Measurements from ENCODE around the gene PARL. TPM values are rescaled to one million over a fixed set of nuclear protein-coding genes. Genes with fewer than 3 reads are reported as not detected.

Gene PARL, protein sequence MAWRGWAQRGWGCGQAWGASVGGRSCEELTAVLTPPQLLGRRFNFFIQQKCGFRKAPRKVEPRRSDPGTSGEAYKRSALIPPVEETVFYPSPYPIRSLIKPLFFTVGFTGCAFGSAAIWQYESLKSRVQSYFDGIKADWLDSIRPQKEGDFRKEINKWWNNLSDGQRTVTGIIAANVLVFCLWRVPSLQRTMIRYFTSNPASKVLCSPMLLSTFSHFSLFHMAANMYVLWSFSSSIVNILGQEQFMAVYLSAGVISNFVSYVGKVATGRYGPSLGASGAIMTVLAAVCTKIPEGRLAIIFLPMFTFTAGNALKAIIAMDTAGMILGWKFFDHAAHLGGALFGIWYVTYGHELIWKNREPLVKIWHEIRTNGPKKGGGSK
- 42.5 and 47.4 TPM in 2 replicates for polyA plus RNA-seq

GRCh38 chr3:183884427-183885296, at the start of gene PARL:
TSS of gene PARL (minus strand) at chr3:183884880. CDS start at chr3:183884846, 34 bp downstream.

DNA sequence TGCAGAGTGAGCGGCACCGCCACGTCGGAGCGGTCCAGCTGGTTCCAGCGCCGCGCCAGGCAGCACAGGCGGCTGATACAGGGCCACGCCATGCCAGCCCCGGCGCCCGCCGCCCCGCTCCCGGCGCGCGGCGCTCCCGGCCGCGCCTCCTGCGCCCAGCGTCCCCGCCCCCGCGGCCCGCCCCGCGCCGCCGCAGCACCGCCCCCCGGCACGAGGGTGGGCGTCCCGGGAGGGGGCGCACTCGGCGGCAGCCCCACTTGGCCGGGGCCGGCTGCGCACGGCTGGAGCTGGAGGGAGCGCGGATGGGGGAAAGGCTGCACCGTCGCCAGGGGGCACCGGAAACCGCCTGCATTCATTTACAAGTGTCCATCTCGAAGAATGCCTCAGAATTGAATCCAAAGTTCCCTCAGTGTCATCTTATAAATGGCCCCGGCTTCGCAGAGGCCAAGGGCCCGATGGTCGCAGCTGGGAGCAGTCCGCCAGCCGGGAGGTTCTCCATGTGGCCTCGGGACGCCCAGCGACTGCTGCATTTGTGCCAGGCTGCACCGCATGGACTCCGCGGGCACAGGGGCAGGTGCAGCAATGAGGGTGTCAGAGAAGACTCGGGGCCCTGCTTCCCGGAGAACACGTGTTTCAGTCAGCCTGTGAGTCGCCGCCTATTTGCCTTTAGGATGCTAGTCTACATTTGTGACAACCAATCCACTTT, 59.1 kb downstream of the PARL start, which contains the start of gene MAP6D1:
Gene MAP6D1 (minus strand): TSS at position 122 of the 706 bp plus-strand sequence. CDS start 30 bp downstream, at position 92.

Other genes with a start within 250 kb of the PARL start
- gene KLHL24, start 249.3 kb downstream of the PARL start, polyA plus RNA-seq, result 13.1 and 15.4 TPM in 2 replicates
- gene YEATS2, start 187.1 kb downstream of the PARL start, polyA plus RNA-seq, result 2.2 and 6.2 TPM in 2 replicates
- 8.7 and 13.6 TPM in 2 replicates for gene MAP6D1, start 59.3 kb downstream of the PARL start, polyA plus RNA-seq
- 22.7 and 35.8 TPM in 2 replicates for gene ABCC5, start 133.0 kb upstream of the PARL start, polyA plus RNA-seq
- not detected in 2 replicates for gene HTR3D, start 146.9 kb upstream of the PARL start, polyA plus RNA-seq
- not detected in 2 replicates for gene HTR3C, start 168.2 kb upstream of the PARL start, polyA plus RNA-seq
- not detected in 2 replicates for gene HTR3E, start 212.2 kb upstream of the PARL start, polyA plus RNA-seq